Activated CD8-positive, alpha-beta memory T cell treated with anti-CD3 and anti-CD28 coated beads, Interleukin-2, amount 10 ng/mL, durations not matched to agents 7 days and 5 days (primary cell): ENCODE measurements around the gene TRAPPC1. TPM values are rescaled to one million over a fixed set of nuclear protein-coding genes. Genes with fewer than 3 reads are reported as not detected.

ENCODE experiments used
- ATAC-seq: fragments of 150-1000 bp; cut with Tn5 transposase; one replicate; pipeline ENCODE4 v1.10.0; 2021; ENCODE audit warnings: moderate library complexity
- CTCF ChIA-PET: fragments of 350-600 bp; sonication (Branson Sonifier 250); formaldehyde crosslinking; loops from one replicate; lab custom pipeline; 2021; ENCODE audit warnings: antibody characterized with exemption; lab: Charles Lee
- DNase-seq: peaks from one replicate; pipeline ENCODE4 v3.0.0-alpha.2; 2020
- H3K27ac Mint-ChIP-seq: one replicate; pipeline ENCODE4 v1.8.0; 2021; ENCODE audit warnings: mild to moderate bottlenecking, mixed read lengths
- H3K27me3 Mint-ChIP-seq: one replicate; pipeline ENCODE4 v1.8.0; 2021; ENCODE audit warnings: mixed read lengths
- H3K36me3 Mint-ChIP-seq: one replicate; pipeline ENCODE4 v1.8.0; 2021; ENCODE audit warnings: mild to moderate bottlenecking, mixed read lengths
- H3K4me1 Mint-ChIP-seq: one replicate; pipeline ENCODE4 v1.8.0; 2021; ENCODE audit warnings: mixed read lengths
- H3K4me3 Mint-ChIP-seq: one replicate; pipeline ENCODE4 v1.8.0; 2021; ENCODE audit warnings: mild to moderate bottlenecking, moderate library complexity, mixed read lengths
- H3K9me3 Mint-ChIP-seq: one replicate; pipeline ENCODE4 v1.8.0; 2022; ENCODE audit warnings: low read depth, mixed read lengths
- total RNA-seq, 2 experiments: library from RNA; stranded (reverse); gene quantifications; one replicate each; pipeline ENCODE4 v1.2.3, GENCODE V29; 2021

Gene TRAPPC1
- total RNA-seq, 2 experiments from 2014 or later, result 216 to 245 TPM

DNA sequence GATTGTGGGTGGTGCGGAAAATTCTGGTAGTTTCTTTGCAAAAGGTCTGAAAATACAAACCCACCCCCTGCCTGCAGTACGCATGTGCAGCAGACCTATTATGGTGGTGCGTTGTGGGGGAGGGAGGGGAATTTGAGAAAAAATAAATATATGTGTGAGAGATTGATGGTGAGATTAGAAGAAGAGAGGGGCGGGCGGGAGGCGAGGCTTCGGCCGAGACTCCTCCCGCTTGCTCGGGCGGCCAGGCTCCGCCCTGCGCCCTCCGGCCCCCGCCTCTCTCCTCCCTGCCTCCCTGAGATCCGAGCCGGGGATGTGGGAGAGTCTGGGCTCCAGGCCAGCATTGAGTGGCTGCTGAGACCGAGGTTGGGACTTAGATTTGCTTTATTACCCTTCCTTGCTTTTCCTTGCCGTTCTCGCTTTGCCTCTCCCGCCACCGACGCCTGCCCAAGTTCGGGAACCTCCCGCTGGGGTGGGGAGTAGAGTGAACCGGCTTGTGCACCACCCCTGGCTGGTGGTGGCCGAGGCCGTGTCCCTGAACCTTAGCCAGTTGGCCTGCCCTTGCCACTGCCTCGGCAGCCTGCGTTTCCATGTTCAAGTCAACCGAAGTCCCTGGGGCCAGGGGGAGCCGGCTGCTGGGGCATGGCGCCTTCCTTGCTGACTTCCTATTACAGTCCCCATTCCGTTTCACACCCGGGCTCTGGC, 44.1 kb downstream of the TRAPPC1 start:
- Mint-ChIP-seq H3K4me1 (peaks cover 6% of the 10 kb centered on the region), H3K4me3 (no peak overlapping the region), H3K27me3 (no peaks in the 10 kb centered on the region), H3K36me3 (peaks cover 20% of the 10 kb centered on the region), H3K9me3 (no peaks in the 10 kb centered on the region), H3K27ac (no peak overlapping the region)
- ATAC-seq (peak; percentile 81), DNase-seq (peak; percentile 95)
- CTCF ChIA-PET, result interaction anchor here (1.4 kb wide), 1 partner anchor 26 kb away, joined by 3 read pairs; no protein-coding TSS in a partner anchor

DNA sequence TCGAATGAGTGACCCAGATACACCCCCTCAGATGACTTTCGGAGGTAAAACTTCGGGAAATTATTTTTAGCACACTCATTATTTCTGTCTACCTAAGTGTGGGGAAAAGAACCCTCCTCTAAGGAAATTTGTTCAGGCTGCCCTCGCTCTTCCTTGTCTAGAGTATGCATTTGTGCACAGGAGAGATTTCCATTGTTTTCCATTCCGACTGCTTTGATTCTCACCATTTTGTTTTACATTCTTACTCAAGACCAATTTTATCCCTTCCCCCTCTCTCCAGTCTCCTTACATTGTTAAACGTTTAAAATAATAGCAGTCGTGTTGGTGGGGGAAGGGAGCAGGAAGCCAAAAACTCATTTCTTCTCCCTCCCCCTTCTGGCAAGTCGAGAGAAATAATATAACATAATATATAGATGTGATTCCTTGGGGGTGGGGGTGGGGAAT, 44.7 kb downstream of the TRAPPC1 start:
- Mint-ChIP-seq H3K36me3 (peaks cover 19% of the 10 kb centered on the region), H3K4me3 (no peak overlapping the region), H3K9me3 (no peaks in the 10 kb centered on the region), H3K27ac (no peak overlapping the region), H3K4me1 (peaks cover 5% of the 10 kb centered on the region), H3K27me3 (no peaks in the 10 kb centered on the region)
- no peak for ATAC-seq
- no peak for DNase-seq
- CTCF ChIA-PET, result no interaction called here

DNA sequence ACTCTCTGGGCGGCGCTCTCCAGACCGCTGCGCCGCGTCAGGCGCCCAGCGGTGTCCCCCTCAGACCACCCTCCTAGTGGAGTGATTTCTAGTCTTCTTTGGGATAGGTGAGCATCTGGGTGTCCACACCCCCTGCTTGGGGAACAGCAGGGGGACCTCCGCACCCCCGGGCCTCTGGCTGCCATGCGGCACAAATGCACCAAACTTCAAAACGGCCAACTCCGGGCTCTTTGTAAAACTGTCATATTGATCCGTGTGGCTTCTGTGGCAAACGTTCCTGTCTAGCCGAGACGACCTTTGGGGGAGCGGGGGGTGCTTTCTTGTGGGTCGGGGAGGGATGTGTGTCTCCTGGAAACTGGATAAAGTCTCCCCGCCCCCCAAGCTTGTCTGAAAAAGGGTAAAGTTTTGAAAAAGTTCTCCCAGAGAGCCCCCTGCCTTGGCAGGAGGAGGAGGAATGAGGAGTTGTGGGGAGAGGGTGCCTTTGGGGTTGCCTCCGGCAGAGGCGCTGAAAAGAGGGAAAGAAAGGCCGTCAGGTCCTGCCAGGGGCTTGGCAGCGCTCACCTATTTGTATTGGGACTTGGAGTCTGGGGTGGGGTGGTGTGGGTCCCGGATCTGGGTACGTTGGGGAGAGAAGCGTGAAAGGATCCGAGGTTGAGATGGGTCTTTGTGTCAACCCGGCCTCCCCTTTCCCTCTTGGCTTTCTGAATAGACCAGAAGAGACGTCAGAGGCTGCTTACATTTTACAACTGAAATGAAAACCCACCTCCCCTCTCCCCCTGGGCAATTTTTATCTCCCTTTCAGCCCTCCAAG, 45.3 kb downstream of the TRAPPC1 start:
- Mint-ChIP-seq H3K27ac (no peak overlapping the region), H3K4me1 (peaks cover 3% of the 10 kb centered on the region), H3K27me3 (no peaks in the 10 kb centered on the region), H3K9me3 (no peaks in the 10 kb centered on the region), H3K4me3 (no peak overlapping the region), H3K36me3 (peaks cover 16% of the 10 kb centered on the region)
- CTCF ChIA-PET, result interaction anchor here (1.0 to 1.8 kb wide), 8 partner anchors 17 to 106 kb away, joined by 3 to 6 read pairs (median 5); partner anchors contain the start of genes CYB5D1 and NAA38
- ATAC-seq (peak; percentile 10), DNase-seq (peak; percentile 77)

DNA sequence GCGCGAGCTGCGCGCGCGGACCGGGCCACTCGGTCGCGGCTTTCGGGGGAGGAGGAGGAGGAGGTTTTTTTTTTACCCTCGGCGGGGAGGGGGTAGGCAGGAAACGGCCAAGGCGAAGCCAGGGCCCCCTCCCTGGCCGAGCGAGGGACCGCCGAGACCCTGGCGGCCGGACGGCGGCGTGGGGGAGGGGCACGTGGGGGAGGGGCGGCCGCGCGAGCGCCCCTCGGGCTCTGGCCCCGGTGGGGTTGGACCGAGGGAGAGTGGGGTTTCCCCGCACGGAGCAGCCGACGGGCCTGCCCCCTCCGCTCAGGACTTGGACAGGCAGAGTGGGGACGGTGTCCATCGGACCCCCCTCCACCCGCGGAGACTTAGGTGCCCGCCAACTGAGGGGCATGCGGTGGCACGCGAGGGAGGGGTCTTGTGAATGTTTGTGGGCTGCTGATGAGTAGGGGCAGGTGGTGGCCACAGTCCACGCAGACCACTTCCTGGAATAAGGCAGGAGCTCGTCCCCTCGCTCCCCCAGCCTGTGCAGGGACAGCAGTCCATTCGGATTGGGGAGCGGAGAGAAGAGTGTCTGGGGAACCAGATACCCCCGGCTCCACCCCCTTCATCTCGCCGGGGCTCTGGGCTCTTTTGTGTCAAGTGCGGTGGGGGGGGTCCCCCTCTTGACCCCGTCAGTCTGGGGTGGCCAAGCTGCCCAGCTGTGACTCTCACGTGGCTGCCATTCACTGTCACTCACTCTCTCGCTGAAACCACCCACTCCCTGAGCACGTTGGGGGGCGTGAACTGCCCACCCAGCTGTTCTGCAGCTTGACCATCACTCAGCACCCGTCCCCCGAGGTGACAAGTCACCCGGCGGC, 46.1 kb downstream of the TRAPPC1 start:
- CTCF ChIA-PET, result interaction anchor here (1.0 to 1.8 kb wide), 8 partner anchors 17 to 107 kb away, joined by 3 to 6 read pairs (median 5); partner anchors contain the start of genes CYB5D1 and NAA38
- no peak overlapping the region for H3K4me3 Mint-ChIP-seq
- DNase-seq (peak; percentile 72), ATAC-seq (peak; percentile 15)
- H3K27ac Mint-ChIP-seq, result no peak overlapping the region
- H3K27me3 Mint-ChIP-seq, result no peaks in the 10 kb centered on the region
- peaks cover 8% of the 10 kb centered on the region for H3K36me3 Mint-ChIP-seq
- H3K9me3 Mint-ChIP-seq, result no peaks in the 10 kb centered on the region
- peaks cover 3% of the 10 kb centered on the region for H3K4me1 Mint-ChIP-seq

DNA sequence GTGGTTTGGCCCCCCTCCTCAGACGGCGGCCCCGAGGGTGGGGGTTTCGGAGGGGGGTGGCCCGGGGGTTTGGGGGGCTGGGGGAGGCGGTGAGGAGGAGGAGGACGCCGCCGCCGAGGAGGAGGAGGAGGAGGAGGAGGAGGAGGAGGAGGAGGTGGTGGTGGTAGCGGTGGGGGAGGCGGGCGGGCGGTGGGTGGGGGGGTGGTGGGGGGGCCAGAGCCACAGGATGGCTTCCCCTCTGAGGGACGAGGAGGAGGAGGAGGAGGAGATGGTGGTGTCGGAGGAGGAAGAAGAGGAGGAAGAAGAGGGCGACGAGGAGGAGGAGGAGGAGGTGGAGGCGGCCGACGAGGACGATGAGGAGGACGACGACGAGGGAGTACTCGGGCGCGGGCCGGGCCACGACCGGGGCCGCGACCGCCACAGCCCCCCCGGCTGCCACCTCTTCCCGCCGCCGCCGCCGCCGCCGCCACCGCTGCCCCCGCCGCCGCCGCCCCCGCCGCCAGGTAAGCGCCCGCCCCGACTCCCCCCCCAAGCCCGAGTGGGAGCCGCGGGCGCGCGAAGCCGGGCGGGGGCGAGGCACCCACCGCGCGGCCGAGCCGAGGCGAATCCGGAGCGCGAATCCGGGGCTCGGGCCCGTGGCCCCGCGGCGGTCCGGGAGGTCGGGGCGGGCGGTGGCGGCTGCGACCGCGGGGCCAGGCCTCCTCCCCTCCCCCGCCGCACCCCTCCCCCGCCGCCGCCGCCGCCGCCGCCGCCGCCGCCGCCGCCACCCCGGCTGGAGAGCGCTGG, 47.0 kb downstream of the TRAPPC1 start:
- H3K4me1 Mint-ChIP-seq, result peaks cover 3% of the 10 kb centered on the region
- H3K27ac Mint-ChIP-seq, result peak overlapping the region; percentile 77
- H3K27me3 Mint-ChIP-seq, result no peaks in the 10 kb centered on the region
- peak; percentile 0 for ATAC-seq
- peak; percentile 54 for DNase-seq
- peak overlapping the region; percentile 67 for H3K4me3 Mint-ChIP-seq
- CTCF ChIA-PET, result interaction anchor here (1.0 to 1.8 kb wide), 3 partner anchors 21 to 108 kb away, joined by 4 to 6 read pairs (median 5); no protein-coding TSS in a partner anchor
- H3K36me3 Mint-ChIP-seq, result peaks cover 1% of the 10 kb centered on the region
- no peaks in the 10 kb centered on the region for H3K9me3 Mint-ChIP-seq

DNA sequence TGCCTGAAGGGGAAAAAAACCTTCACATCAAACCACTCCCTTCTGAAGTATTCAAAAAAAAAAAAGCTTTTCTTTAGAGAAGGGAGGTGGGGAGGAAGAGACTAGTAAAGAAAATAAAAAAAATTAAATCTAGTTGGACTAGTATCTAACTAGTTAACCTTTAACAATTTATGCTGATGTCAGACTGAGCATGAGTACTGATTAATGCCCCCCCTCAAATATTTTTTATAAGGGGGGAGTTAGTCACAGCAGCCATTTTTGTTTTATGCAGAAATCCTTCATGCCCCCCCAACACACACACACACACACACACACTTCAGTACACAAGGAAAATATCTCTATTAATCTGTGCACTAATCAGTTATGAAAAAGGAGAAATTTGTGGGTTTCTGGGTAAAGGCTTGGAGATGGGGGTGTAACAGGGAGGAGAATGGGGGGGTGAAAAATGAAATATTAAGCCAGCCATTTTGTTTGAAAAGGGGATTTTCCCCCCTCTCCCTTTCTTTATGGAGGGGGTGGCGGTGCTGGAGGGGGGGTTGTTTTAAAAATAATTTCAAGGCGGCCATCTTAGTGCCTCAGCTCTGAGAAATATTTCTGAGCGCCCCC, 47.9 kb downstream of the TRAPPC1 start:
- H3K27ac Mint-ChIP-seq, result peak overlapping the region; percentile 72
- H3K27me3 Mint-ChIP-seq, result no peaks in the 10 kb centered on the region
- CTCF ChIA-PET, result interaction anchor here (0.5 to 2.2 kb wide), 5 partner anchors 15 to 236 kb away, joined by 3 to 6 read pairs (median 4); no protein-coding TSS in a partner anchor
- DNase-seq (no peak), ATAC-seq (no peak)
- H3K4me1 Mint-ChIP-seq, result peaks cover 3% of the 10 kb centered on the region
- H3K36me3 Mint-ChIP-seq, result peaks cover 1% of the 10 kb centered on the region
- peak overlapping the region; percentile 62 for H3K4me3 Mint-ChIP-seq
- no peaks in the 10 kb centered on the region for H3K9me3 Mint-ChIP-seq

DNA sequence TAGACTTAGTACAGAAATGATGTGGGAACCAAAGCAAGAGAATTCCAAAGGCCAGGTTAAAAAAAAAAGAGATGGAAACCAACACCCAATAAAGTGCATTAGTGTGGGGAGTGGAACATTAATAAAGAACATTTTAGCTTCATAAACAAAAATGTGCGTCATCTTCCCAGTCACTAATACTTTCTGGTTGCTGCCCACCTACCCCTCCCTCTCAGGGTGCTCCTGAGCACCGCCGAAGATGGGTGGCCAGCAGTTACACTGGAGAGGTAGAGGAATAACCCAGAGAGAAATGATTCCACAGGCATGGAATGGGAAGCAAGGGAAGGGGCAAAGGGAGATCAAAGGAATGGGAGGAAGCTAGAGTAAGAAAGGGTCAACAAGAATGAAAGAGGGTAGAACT, 49.1 kb downstream of the TRAPPC1 start:
- H3K27ac Mint-ChIP-seq, result no peak overlapping the region
- peaks cover 1% of the 10 kb centered on the region for H3K36me3 Mint-ChIP-seq
- peaks cover 3% of the 10 kb centered on the region for H3K4me1 Mint-ChIP-seq
- no peaks in the 10 kb centered on the region for H3K27me3 Mint-ChIP-seq
- H3K4me3 Mint-ChIP-seq, result no peak overlapping the region
- H3K9me3 Mint-ChIP-seq, result no peaks in the 10 kb centered on the region
- CTCF ChIA-PET, result interaction anchor here (1.2 to 2.2 kb wide), 6 partner anchors 14 to 236 kb away, joined by 4 to 6 read pairs (median 4); no protein-coding TSS in a partner anchor
- DNase-seq, result no peak
- no peak for ATAC-seq

DNA sequence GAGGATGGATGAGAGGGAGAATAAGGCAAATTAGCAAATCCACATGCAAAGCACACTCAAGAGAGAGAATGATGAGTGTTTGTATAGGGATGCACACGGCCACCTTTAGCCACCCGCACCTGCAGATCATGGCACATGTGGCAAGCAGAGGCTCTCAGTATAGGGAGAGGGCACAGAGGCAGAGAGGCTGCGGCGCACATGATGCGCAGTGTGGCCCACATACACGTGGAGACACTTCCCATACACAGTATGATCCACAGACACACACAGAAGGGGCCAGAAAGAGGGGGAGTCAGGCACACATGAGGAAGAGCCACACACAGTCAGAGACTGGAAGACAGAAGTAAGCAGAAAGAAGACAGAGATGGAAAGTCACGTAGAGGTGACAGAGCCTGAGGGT, 49.7 kb downstream of the TRAPPC1 start:
- Mint-ChIP-seq H3K9me3 (no peaks in the 10 kb centered on the region), H3K4me3 (no peak overlapping the region), H3K27me3 (no peaks in the 10 kb centered on the region), H3K36me3 (peaks cover 3% of the 10 kb centered on the region), H3K4me1 (peaks cover 5% of the 10 kb centered on the region), H3K27ac (no peak overlapping the region)
- CTCF ChIA-PET, result interaction anchor here (1.2 to 2.2 kb wide), 5 partner anchors 13 to 237 kb away, joined by 4 to 6 read pairs (median 4); no protein-coding TSS in a partner anchor
- no peak for DNase-seq
- no peak for ATAC-seq

DNA sequence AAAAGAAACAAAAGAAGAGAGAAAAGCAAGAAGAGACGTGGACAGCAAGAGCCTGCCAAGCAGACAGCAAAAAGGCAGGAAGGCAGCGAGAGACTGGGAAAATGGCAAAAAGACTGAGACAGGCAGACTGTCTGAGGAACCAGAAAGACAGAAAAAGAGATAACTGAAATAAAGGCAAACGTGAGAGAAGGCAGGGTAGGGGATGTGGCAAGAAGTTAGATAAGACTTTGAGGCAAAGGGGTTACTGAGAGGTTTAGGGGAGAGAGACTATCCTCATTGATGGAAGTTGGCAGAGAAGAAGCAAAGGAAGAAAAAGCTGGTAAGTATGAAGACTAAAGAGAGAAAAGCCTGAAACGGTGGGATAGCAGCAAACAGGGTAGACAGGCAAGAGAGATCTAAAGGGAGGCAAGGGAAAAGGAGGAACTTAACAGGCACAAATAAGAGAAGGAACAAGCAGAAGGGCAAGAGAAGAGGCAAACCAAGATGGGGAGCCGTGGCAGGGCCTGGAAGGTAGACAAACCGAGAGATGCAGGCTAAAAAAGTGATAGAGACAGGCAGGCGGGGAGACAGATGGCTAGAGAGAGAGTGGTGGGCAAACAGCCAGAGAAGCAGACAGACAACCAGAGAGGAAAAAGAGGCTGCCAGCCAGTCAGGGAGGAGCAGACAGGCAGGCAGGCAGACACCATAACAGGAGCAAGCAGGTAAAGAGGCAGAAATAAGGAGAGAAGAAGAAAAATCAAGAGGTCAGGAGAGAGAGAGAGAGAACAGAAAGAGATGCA, 50.3 kb downstream of the TRAPPC1 start:
- H3K9me3 Mint-ChIP-seq, result no peaks in the 10 kb centered on the region
- ATAC-seq (no peak), DNase-seq (no peak)
- CTCF ChIA-PET, result no interaction called here
- H3K27me3 Mint-ChIP-seq, result no peaks in the 10 kb centered on the region
- peaks cover 4% of the 10 kb centered on the region for H3K36me3 Mint-ChIP-seq
- H3K4me3 Mint-ChIP-seq, result no peak overlapping the region
- no peak overlapping the region for H3K27ac Mint-ChIP-seq
- peaks cover 5% of the 10 kb centered on the region for H3K4me1 Mint-ChIP-seq
